ENCODE results near the gene ABLIM3. TPM values are rescaled to one million over a fixed set of nuclear protein-coding genes. Genes with fewer than 3 reads are reported as not detected.

The ABLIM3 gene
- total and polyA plus RNA-seq, 9 of the 15 experiments (the other 6 are each of a cell fraction or from before 2014, with no cell fraction given) = 0.03 to 0.38 (median 0.11) TPM

DNA sequence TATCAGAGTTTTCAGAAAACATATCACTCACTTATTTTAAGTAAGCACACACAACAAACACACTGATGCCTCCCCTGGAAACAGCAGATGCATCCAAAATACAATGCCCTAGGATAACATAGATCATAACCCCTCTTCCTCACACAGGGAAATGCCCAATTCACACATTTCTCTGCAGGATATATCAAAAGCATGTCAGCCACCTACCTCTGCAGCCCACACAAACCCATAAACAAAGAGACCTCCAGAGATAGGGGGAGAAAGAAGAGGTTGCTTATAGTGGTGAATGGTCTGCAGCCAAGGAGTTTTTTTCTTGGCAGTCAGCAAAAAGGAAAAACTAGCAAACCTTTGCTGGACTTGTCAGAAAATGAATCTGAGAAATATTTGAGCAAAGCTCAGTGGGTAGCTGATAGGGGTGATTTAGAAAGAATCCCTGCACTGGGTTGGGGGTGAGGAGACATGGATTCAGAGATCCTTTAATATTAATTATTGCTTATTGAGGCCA is 36.1 kb downstream of the ABLIM3 start (continued):
- TF ChIP-seq, protein P1, sequence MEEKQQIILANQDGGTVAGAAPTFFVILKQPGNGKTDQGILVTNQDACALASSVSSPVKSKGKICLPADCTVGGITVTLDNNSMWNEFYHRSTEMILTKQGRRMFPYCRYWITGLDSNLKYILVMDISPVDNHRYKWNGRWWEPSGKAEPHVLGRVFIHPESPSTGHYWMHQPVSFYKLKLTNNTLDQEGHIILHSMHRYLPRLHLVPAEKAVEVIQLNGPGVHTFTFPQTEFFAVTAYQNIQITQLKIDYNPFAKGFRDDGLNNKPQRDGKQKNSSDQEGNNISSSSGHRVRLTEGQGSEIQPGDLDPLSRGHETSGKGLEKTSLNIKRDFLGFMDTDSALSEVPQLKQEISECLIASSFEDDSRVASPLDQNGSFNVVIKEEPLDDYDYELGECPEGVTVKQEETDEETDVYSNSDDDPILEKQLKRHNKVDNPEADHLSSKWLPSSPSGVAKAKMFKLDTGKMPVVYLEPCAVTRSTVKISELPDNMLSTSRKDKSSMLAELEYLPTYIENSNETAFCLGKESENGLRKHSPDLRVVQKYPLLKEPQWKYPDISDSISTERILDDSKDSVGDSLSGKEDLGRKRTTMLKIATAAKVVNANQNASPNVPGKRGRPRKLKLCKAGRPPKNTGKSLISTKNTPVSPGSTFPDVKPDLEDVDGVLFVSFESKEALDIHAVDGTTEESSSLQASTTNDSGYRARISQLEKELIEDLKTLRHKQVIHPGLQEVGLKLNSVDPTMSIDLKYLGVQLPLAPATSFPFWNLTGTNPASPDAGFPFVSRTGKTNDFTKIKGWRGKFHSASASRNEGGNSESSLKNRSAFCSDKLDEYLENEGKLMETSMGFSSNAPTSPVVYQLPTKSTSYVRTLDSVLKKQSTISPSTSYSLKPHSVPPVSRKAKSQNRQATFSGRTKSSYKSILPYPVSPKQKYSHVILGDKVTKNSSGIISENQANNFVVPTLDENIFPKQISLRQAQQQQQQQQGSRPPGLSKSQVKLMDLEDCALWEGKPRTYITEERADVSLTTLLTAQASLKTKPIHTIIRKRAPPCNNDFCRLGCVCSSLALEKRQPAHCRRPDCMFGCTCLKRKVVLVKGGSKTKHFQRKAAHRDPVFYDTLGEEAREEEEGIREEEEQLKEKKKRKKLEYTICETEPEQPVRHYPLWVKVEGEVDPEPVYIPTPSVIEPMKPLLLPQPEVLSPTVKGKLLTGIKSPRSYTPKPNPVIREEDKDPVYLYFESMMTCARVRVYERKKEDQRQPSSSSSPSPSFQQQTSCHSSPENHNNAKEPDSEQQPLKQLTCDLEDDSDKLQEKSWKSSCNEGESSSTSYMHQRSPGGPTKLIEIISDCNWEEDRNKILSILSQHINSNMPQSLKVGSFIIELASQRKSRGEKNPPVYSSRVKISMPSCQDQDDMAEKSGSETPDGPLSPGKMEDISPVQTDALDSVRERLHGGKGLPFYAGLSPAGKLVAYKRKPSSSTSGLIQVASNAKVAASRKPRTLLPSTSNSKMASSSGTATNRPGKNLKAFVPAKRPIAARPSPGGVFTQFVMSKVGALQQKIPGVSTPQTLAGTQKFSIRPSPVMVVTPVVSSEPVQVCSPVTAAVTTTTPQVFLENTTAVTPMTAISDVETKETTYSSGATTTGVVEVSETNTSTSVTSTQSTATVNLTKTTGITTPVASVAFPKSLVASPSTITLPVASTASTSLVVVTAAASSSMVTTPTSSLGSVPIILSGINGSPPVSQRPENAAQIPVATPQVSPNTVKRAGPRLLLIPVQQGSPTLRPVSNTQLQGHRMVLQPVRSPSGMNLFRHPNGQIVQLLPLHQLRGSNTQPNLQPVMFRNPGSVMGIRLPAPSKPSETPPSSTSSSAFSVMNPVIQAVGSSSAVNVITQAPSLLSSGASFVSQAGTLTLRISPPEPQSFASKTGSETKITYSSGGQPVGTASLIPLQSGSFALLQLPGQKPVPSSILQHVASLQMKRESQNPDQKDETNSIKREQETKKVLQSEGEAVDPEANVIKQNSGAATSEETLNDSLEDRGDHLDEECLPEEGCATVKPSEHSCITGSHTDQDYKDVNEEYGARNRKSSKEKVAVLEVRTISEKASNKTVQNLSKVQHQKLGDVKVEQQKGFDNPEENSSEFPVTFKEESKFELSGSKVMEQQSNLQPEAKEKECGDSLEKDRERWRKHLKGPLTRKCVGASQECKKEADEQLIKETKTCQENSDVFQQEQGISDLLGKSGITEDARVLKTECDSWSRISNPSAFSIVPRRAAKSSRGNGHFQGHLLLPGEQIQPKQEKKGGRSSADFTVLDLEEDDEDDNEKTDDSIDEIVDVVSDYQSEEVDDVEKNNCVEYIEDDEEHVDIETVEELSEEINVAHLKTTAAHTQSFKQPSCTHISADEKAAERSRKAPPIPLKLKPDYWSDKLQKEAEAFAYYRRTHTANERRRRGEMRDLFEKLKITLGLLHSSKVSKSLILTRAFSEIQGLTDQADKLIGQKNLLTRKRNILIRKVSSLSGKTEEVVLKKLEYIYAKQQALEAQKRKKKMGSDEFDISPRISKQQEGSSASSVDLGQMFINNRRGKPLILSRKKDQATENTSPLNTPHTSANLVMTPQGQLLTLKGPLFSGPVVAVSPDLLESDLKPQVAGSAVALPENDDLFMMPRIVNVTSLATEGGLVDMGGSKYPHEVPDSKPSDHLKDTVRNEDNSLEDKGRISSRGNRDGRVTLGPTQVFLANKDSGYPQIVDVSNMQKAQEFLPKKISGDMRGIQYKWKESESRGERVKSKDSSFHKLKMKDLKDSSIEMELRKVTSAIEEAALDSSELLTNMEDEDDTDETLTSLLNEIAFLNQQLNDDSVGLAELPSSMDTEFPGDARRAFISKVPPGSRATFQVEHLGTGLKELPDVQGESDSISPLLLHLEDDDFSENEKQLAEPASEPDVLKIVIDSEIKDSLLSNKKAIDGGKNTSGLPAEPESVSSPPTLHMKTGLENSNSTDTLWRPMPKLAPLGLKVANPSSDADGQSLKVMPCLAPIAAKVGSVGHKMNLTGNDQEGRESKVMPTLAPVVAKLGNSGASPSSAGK (IDR thresholded peaks at IDR 0.05) = no peak
- TF ChIP-seq RBFOX2 (IDR thresholded peaks at IDR 0.05; ENCODE audit: low read depth, low read length) (no peak), TOE1 (IDR thresholded peaks at IDR 0.05; ENCODE audit: borderline replicate concordance) (no peak), TOE1 (CRISPR knock-in tag; IDR thresholded peaks at IDR 0.05; ENCODE audit: borderline replicate concordance, low read depth) (no peak), GTF2E2 (tag; IDR thresholded peaks at IDR 0.05) (no peak), ZNF316 (IDR thresholded peaks at IDR 0.05) (no peak), TARDBP (IDR thresholded peaks at IDR 0.05) (no peak), ZNF436 (CRISPR knock-in tag; IDR thresholded peaks at IDR 0.05) (no peak), ZNF77 (CRISPR knock-in tag; IDR thresholded peaks at IDR 0.05) (no peak), PHB (CRISPR knock-in tag; IDR thresholded peaks at IDR 0.05) (no peak)
- TF ChIP-seq, protein P2, sequence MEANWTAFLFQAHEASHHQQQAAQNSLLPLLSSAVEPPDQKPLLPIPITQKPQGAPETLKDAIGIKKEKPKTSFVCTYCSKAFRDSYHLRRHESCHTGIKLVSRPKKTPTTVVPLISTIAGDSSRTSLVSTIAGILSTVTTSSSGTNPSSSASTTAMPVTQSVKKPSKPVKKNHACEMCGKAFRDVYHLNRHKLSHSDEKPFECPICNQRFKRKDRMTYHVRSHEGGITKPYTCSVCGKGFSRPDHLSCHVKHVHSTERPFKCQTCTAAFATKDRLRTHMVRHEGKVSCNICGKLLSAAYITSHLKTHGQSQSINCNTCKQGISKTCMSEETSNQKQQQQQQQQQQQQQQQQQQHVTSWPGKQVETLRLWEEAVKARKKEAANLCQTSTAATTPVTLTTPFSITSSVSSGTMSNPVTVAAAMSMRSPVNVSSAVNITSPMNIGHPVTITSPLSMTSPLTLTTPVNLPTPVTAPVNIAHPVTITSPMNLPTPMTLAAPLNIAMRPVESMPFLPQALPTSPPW (CRISPR knock-in tag; IDR thresholded peaks at IDR 0.05) = no peak
- TF ChIP-seq, protein P3, sequence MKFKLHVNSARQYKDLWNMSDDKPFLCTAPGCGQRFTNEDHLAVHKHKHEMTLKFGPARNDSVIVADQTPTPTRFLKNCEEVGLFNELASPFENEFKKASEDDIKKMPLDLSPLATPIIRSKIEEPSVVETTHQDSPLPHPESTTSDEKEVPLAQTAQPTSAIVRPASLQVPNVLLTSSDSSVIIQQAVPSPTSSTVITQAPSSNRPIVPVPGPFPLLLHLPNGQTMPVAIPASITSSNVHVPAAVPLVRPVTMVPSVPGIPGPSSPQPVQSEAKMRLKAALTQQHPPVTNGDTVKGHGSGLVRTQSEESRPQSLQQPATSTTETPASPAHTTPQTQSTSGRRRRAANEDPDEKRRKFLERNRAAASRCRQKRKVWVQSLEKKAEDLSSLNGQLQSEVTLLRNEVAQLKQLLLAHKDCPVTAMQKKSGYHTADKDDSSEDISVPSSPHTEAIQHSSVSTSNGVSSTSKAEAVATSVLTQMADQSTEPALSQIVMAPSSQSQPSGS (CRISPR knock-in tag; IDR thresholded peaks at IDR 0.05) = no peak

Data from K562 (cell line).